GM21360 (cell line): ENCODE measurements around the gene CA5B.
"Not testable (repeated sequence)": the region's sequence is repeated elsewhere in the genome, so short reads cannot be mapped to it uniquely, and the experiment has no call there.

ENCODE experiments used
- ATAC-seq: cut with Tn5 transposase; IDR thresholded peaks from one replicate; pipeline ENCODE4 v1.9.1; 2021; ENCODE audit warnings: mild to moderate bottlenecking, moderate library complexity; ENCODE audit not compliant: unreplicated experiment

The CA5B gene

DNA sequence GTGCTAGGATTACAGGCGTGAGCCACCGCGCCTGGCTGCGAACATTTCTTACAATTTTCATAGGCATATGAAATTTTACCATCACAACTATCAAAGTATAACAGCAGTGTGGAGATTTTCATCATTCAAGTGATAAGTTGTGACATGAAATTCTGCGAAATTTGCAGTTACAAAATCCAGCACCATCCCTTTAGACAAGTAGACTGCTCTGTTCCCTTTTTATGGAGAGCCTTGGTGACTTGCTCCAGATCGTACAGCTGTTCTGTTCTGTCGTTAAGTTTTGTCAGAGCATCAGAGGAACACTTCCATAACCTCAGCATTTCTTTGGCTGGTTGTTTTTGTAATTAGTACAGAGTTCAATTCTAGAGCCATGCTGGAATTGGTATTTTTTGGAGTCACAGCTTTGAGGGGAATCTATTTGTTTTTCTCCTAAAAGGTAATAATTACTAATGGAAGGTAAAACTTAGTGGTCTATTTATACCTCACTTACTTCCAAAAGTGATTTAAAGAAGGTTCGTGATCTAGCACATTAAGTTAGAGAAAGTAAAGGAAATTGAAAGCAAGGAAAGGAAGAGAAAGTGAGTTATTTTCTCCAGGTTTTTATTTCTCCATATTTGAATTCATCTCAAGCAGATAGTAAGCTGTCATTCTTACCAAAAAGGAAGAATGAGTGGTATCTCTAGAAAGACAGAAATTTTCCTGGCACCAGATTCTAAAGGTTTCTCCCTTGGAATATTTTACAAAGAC lies 74.3 kb downstream of the CA5B start:
- no peak for ATAC-seq

DNA sequence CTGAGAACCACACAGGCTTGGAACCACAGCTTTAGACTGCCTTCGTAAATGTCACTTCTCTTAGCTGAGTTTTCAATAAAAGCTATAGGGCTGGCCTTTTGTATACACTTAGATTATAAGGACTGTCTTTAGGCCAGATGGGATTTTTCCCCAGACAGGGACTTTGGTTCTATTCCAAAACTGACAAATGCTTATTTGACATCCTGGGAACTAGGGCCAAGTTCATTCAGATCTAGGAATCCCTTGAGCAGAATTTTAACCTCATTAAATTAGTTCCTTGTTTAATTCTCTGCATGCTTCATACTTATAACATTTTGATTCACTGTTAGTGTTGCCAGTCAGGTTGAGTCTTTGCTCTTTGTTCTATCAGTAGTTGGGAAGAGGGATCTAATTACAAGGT lies 75.3 kb downstream of the CA5B start:
- no peak for ATAC-seq

DNA sequence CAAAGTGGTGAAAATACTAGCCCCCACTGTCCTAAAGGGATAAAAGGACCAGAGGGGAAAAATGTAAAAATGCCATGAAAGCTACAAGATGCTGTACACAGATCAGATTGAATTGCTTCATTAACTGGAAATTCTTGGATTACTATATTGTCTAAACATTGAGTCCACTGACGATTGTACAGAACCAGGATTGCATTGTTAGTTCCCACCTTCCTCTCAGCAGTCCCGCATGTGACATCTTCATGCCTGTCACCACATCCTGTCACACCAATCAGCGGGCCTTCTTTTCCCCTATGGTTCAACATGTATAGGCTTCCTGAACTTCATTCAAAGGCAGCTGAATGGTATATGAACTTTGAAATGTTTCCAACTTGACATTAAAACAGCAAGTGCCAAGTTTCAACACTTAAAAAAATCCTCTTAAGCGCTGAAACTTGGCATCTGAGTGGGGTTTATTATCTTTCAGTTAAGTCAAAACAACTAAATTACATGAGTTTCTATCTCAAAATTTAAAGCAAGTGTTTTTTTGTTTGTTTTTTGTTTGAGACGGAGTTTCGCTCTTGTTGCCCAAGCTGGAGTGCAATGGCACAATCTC lies 76.8 kb downstream of the CA5B start:
- no peak for ATAC-seq

DNA sequence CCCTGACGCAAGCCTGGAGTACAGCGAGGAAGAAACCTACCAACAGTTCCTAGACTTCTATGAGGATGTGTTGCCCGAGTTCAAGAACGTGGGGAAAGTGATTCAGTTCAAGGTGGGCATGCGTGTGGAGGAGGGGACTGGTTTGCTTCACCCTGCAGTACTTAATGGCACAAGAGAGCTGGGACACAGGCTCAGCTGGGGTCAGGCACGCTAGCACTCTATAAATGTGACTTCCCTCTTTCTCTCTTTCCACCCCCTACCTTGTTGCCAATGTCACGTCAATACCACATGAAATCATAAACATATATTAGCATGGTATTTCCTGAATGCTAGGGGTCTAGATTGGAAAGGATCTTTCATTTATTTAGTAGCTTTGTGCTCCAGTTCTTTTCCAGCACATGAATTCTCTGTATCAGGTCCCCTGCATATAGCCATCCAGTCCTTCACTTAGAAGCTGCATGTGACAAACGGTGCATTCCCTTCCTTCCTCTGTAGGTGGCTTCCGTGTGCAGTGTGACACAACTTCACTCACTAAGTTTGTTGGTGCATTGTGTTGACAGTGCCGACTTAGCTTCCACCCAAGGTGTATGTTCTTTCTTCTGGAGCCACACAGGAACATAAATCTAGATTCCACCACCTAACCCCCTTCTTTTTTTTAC lies 77.8 kb downstream of the CA5B start:
- ATAC-seq = peak; percentile 96

DNA sequence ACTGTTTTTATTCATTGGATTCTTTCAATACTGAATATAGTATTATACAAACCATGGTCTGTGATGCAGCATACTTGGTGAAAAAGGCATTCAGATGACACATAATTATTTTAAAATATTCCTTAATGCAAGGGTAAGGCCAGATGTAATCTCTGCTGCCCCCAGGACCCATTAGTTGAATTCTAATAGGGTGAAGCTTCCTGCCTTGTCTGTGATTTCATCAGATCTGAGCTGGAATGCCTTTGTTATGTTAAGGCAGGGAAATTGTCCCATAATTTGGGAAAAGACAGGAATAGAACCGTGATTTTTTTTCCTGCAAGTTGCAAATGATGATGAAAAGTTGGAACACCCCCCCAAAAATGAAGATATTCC lies 78.4 kb downstream of the CA5B start:
- no peak for ATAC-seq

DNA sequence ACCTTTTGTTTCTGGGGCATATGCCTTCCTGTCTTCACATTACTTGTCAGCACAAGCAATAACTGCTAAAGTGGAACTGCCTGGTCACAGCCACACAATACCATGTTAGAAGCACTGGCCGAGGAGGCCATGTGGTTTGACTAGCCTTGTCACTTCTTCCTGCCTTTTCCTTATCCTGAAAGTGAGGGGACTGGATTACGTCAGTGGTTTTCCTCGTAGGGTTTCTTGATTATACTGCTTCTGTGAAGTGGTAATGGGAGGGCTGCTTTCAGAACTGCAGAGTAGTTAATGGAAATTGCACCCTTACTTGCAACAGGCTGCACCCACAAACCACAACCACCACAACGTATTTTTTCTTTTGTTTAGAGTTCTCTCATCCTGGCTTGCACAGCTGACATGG lies 78.8 kb downstream of the CA5B start:
- no peak for ATAC-seq

DNA sequence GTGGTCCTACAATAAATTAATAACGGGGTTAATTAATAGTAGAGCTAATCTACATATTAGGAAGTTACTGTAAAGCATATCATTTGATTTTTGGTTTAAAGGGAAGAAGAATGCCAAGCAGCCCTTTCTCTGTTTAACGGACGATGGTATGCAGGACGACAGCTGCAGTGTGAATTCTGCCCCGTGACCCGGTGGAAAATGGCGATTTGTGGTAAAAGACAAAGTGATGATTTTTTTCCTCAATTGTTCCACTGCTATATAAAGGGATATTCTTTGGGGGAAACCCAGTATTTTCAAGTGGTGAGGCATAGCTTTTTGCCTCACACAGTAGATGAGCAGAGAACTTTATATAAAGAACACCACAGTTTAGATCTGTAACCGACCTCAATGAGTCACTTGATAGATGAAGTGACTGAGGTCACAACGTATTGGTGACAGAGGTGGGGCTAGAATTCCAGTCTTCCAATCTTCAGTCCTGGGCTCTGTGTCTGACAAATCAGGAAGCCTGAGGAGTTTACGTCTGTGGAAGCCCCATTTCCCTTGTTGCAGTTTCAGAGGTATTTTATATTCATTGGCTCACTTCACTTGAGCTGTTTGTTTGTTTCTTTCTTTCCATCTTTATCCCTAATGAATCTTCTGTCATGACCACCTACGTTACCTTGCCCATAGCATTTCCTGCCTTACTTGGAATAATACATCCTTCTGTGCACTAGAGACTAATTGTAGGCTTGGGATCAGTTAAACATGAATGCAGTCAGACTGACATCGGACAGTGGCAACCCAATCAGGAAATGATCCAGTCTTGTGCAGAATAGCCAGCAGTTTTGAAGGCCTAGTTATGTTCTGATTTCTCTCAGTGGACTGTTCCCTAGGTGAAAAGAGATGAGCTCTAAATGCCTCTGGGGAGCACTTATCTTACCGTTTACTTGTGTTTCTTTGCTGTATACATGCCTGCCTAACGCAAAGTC lies 82.3 kb downstream of the CA5B start:
- ATAC-seq = no peak

DNA sequence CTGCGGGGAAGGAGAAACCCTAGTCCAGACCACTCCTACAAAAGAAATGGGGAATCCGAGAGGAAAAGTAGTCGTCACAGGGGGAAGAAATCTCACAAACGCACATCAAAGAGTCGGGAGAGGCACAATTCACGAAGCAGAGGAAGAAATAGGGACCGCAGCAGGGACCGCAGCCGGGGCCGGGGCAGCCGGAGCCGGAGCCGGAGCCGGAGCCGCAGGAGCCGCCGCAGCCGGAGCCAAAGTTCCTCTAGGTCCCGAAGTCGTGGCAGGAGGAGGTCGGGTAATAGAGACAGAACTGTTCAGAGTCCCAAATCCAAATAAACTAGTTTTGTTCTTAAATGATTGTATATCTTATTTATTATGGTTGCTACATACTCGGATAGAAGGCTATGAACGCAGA lies 84.9 kb downstream of the CA5B start:
- no peak for ATAC-seq

DNA sequence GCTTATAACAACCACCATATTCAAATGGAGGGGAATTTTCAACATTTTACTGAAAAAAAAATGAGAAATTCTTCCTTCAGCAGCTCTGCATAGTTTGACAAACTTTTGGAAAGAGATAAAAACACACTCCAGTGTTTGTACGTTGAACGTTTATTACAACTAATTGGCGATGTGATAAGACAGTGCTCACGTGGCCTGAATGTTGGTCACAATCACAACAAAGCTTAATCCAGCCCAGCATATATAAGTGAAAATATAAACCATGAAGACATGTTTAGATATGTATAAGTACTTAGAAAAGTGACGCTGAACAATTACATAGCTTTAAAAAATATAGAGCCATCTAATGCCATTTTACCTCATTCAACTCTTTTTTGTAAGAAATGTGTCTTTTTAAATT lies 87.9 kb downstream of the CA5B start:
- ATAC-seq = no peak

DNA sequence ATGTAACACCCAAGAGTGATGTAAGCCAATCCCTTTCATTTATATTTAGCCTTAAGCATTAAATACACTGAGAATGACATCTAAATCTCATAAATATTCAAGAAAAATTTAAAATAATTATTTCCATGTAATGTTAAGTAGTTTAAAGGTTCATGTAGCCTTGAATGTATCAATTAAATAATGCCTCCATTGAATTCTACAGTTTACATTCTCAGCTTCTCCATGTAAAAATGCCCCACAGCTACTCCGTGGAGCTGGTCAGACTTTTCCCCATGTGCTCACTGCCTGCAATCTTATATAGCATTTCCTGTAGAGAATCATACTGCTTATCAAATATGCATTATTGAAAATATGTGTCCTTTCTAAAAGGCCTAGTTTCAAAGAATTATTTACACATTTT lies 91.1 kb downstream of the CA5B start:
- no peak for ATAC-seq

DNA sequence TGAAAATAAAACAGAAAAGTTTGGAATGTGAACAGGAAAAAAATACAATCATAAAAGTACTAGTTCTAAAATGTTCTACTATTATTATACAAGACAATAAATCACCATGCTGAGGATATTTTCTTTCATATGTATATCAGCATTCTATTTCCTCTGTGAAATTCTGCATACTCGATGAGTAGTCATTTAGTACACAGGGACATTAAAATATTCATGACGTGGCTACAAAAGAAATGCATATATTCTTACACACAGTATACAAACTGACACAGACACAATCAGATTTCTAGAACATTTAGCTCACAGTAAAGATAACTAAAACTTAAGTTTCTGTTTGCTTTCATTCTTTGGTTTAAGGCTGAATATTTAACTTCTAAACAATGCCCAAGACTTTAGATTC lies 93.3 kb downstream of the CA5B start:
- ATAC-seq = not testable (repeated sequence)

DNA sequence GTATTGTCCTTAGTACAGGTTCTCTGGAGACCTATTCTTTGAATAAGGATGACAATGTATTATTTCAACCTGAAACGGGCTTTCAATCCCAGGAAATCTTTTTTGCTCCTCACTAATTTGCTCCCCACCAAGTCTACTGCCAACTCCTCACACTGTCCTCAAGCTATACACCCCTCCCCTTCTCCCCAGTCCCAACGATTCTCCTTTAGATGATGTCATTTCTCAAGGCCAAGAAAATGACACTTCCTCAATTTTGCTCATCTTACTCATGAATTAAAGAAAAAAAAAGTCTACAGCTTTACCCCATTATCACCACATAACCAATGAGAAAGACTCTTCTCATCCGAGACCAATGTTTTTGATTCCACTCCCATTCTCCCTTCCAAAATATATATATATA lies 96.0 kb downstream of the CA5B start:
- no peak for ATAC-seq

DNA sequence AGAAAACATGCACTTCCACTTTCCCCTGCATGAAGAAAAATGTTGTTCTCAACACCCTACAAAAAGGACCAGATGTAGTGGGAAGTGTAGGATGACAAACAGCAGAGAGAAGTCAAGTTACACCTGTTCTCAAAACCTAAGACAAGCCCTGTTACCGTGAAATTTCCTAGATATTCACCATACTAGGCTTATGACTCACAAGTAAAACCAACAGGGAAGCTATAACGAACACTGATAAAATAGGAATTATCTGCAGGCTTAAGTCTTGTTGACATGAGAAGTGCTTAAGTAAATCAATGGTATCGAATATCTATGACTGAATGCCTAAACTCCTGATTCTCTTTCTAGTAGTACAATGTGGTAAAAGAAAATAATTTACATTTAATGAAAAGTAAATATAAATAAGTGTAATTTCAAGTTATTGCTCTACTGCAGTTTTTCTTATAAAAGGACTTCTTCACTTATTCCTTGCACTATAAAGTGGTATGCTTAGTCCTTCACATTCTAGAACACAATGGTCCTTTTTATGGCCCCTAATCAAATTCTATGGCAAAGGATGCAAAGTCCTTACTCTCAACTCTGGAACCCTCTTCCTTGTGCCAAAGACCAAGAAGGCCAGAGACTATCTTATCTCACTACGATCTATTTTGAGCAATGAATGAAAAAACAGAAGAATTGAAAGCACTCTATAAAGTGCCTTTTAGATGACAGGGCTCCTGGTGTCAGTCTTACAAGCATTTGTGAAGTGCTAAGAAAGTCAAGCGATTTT lies 96.9 kb downstream of the CA5B start:
- ATAC-seq = no peak
